HCT116 (cell line): ENCODE measurements around the gene COL5A1. TPM values are rescaled to one million over a fixed set of nuclear protein-coding genes. Genes with fewer than 3 reads are reported as not detected.

ENCODE experiments used
- ATAC-seq: fragments of 200-7000 bp; cut with Tn5 transposase; 2 replicates; pipeline ENCODE4 v1.9.1; 2020; ENCODE audit warnings: mild to moderate bottlenecking, moderate library complexity
- BruUV-seq: library from RNA; stranded (reverse); fragments of 400-500 nt; replicated peaks from 2 replicates; lab custom pipeline; 2021; lab: Mats Ljungman, UMichigan
- CTCF ChIA-PET: fragments of 300-600 bp; sonication (Branson Sonifier 250); formaldehyde crosslinking; loops from one replicate; lab custom pipeline; 2021; ENCODE audit warnings: antibody characterized with exemption; lab: Charles Lee
- POLR2A ChIA-PET: fragments of 300-600, 350-600 bp; sonication (Branson Sonifier 250); formaldehyde crosslinking; loops from one replicate; lab custom pipeline; 2021; ENCODE audit warnings: antibody characterized with exemption; lab: Charles Lee
- RAD21 ChIA-PET, 2 experiments: fragments of 300-600 bp; sonication (Branson Sonifier 250); formaldehyde crosslinking; loops; one replicate each; lab custom pipeline; 2023; ENCODE audit warnings: low total read pairs in 2 of 2; ENCODE audit not compliant: uncharacterized antibody in 2 of 2, unreplicated experiment in 2 of 2, low non-redundant PET in 1 of 2; lab: Charles Lee
- DNase-seq: peaks from one replicate; pipeline ENCODE4 v3.0.0-alpha.2; 2010; ENCODE audit warnings: low read depth, low spot score
- H2AFZ ChIP-seq: fragments of 200-600 bp; shearing (Covaris generic), sonication (generic); 2 replicates; pipeline ENCODE4 v1.6.1; 2017; ENCODE audit warnings: low read depth, mixed run types, mixed read lengths, antibody characterized with exemption, low read length; ENCODE audit not compliant: poor library complexity, severe bottlenecking
- H3K27ac ChIP-seq: 2 replicates; pipeline ENCODE4 v1.5.1; 2012; ENCODE audit warnings: low read depth, low read length
- H3K27me3 ChIP-seq: fragments of 200-600 bp; sonication (generic); 2 replicates; pipeline ENCODE4 v1.6.1; 2016; ENCODE audit warnings: mixed run types, low read length, mixed read lengths; ENCODE audit not compliant: insufficient read depth
- H3K36me3 ChIP-seq, 2 experiments: fragments of 200-500 bp in 1 of 2; fragments of 200-600 bp in 1 of 2; sonication (Bioruptor generic) in 1 of 2; sonication (generic) in 1 of 2; 2 replicates each; pipeline versions ENCODE4 v1.5.1 to v1.6.1; 2014 to 2016; ENCODE audit warnings: low read length in 2 of 2, inconsistent platforms in 1 of 2, mixed read lengths in 1 of 2, mixed run types in 1 of 2; ENCODE audit not compliant: insufficient read depth in 2 of 2, control insufficient read depth in 1 of 2
- H3K4me1 ChIP-seq, 2 experiments: fragments of 200-600 bp in 1 of 2; sonication (generic) in 1 of 2; 2 replicates each; pipeline versions ENCODE4 v1.5.1 to v1.6.1; 2012 to 2017; ENCODE audit warnings: low read length in 2 of 2, inconsistent platforms in 1 of 2, mild to moderate bottlenecking in 1 of 2, mixed read lengths in 1 of 2, mixed run types in 1 of 2, moderate library complexity in 1 of 2; ENCODE audit not compliant: insufficient read depth in 2 of 2, control insufficient read depth in 1 of 2
- H3K4me2 ChIP-seq: fragments of 200-600 bp; sonication (generic); 2 replicates; pipeline ENCODE4 v1.6.1; 2017; ENCODE audit warnings: mixed run types, low read length, mixed read lengths
- H3K4me3 ChIP-seq, 2 experiments: fragments of 200-600 bp in 1 of 2; sonication (generic) in 1 of 2; replicated peaks in 1 of 2; 2 replicates each; pipeline ENCODE4 v1.5.1; 2011 to 2016; ENCODE audit warnings: low read length in 2 of 2, control low read depth in 1 of 2, low read depth in 1 of 2, mild to moderate bottlenecking in 1 of 2, mixed read lengths in 1 of 2, mixed run types in 1 of 2
- H3K79me2 ChIP-seq: fragments of 200-600 bp; sonication (generic); 2 replicates; pipeline ENCODE4 v1.6.1; 2017; ENCODE audit warnings: mild to moderate bottlenecking, mixed run types, low read length, moderate library complexity, mixed read lengths; ENCODE audit not compliant: insufficient read depth
- H3K9ac ChIP-seq: fragments of 200-600 bp; sonication (generic); 2 replicates; pipeline ENCODE4 v1.6.1; 2016; ENCODE audit warnings: low read length, mixed read lengths
- H3K9me2 ChIP-seq: fragments of 200-600 bp; sonication (generic), shearing (Covaris generic); 2 replicates; pipeline ENCODE4 v1.6.1; 2017; ENCODE audit warnings: mixed run types, mild to moderate bottlenecking, moderate library complexity; ENCODE audit not compliant: insufficient read depth
- H3K9me3 ChIP-seq, 2 experiments: fragments of 200-500 bp in 1 of 2; fragments of 200-600 bp in 1 of 2; sonication (Bioruptor generic) in 1 of 2; sonication (generic) in 1 of 2; 2 replicates each; pipeline ENCODE4 v1.6.1; 2014 to 2017; ENCODE audit warnings: low read length in 2 of 2, mixed read lengths in 2 of 2, inconsistent platforms in 1 of 2, low read depth in 1 of 2, mild to moderate bottlenecking in 1 of 2, mixed run types in 1 of 2, moderate library complexity in 1 of 2; ENCODE audit not compliant: control insufficient read depth in 1 of 2, insufficient read depth in 1 of 2
- H4K20me1 ChIP-seq: fragments of 200-600 bp; sonication (generic), shearing (Covaris generic); 2 replicates; pipeline ENCODE4 v1.6.1; 2017; ENCODE audit warnings: mixed run types, mild to moderate bottlenecking, moderate library complexity; ENCODE audit not compliant: insufficient read depth
- CBX3 ChIP-seq: IDR thresholded peaks from 2 replicates; pipeline ENCODE4 v1.6.1; 2012; ENCODE audit warnings: low read depth
- EGR1 ChIP-seq: IDR thresholded peaks from 2 replicates; pipeline ENCODE4 v1.6.1; 2012; ENCODE audit warnings: low read depth
- EZH2 ChIP-seq: fragments of 200-600 bp; sonication (generic); IDR thresholded peaks from 2 replicates; pipeline ENCODE4 v1.6.1; 2017; ENCODE audit warnings: antibody characterized with exemption, mixed run types
- FOSL1 ChIP-seq: IDR thresholded peaks from 2 replicates; pipeline ENCODE4 v1.6.1; 2012; ENCODE audit warnings: low read depth
- JUND ChIP-seq: IDR thresholded peaks from 2 replicates; pipeline ENCODE4 v1.6.1; 2012
- POLR2AphosphoS5 ChIP-seq: IDR thresholded peaks from 2 replicates; pipeline ENCODE4 v1.6.1; 2011; ENCODE audit warnings: mild to moderate bottlenecking, low read depth, low read length, moderate library complexity
- REST ChIP-seq: IDR thresholded peaks from 2 replicates; pipeline ENCODE4 v1.6.1; 2012; ENCODE audit warnings: low read depth
- SIN3A ChIP-seq: IDR thresholded peaks from 2 replicates; pipeline ENCODE4 v1.6.1; 2012; ENCODE audit warnings: low read depth
- YY1 ChIP-seq: IDR thresholded peaks from 2 replicates; pipeline ENCODE4 v1.6.1; 2011; ENCODE audit warnings: low read length, low read depth, moderate library complexity, mild to moderate bottlenecking; ENCODE audit not compliant: insufficient replicate concordance; ENCODE audit errors: extremely low read depth
- intact Hi-C: fragments of 100-400 bp; cut with micrococcal nuclease; formaldehyde crosslinking; loops from 2 replicates; pipeline ENCODE4 v1.10.0; 2022
- total RNA-seq: library from RNA; stranded (reverse); gene quantifications from one replicate; pipeline ENCODE4 v1.2.1, GENCODE V29; 2021; ENCODE audit not compliant: unreplicated experiment

COL5A1 gene
- total RNA-seq, 1 experiment from 2014 or later: 0.30 TPM

GRCh38 chr9:134846699-134847098 lies 205.1 kb downstream of the COL5A1 start:
- CTCF ChIA-PET: no interaction called here
- ATAC-seq (no peak), DNase-seq (no peak)
- peaks cover 32% of the 10 kb centered on the region; the same call in 1 of the 2 replicates for H3K27me3 ChIP-seq
- no peak overlapping the region for H2AFZ ChIP-seq
- no TSS peak for BruUV-seq
- H3K9me3 ChIP-seq: peaks cover 0 to 3% of the 10 kb centered on the region in 2 experiments; a peak in 1 of 4 replicates
- POLR2A ChIA-PET: no interaction called here
- intact Hi-C loops: no loop called here
- H3K4me3 ChIP-seq: no peak overlapping the region
- H3K9me2 ChIP-seq: no peaks in the 10 kb centered on the region
- no peaks in the 10 kb centered on the region for H3K4me1 ChIP-seq
- no peak overlapping the region for H3K4me2 ChIP-seq
- H3K36me3 ChIP-seq: no peaks in the 10 kb centered on the region
- RAD21 ChIA-PET: no interaction called here
- no peaks in the 10 kb centered on the region for H4K20me1 ChIP-seq
- no peak overlapping the region for H3K9ac ChIP-seq
- TF ChIP-seq EZH2 (no peak), FOSL1 (no peak), CBX3 (no peak), REST (no peak), EGR1 (no peak), YY1 (no peak), JUND (no peak), POLR2AphosphoS5 (no peak), SIN3A (no peak)
- no peak overlapping the region for H3K27ac ChIP-seq
- H3K79me2 ChIP-seq: no peaks in the 10 kb centered on the region
